GM13976 (cell line): ENCODE results near the gene HSPA4.

ENCODE experiments used
- DNase-seq: peaks from one replicate; pipeline ENCODE4 v3.0.0; 2012; ENCODE audit warnings: low spot score
- CTCF ChIP-seq: IDR thresholded peaks from 2 replicates; pipeline ENCODE4 v1.5.1; 2012; ENCODE audit warnings: borderline replicate concordance, mild to moderate bottlenecking; ENCODE audit not compliant: insufficient read depth; ENCODE audit errors: extremely low read depth, missing control alignments, control extremely low read depth
- in situ Hi-C: fragments of 300-500 bp; cut with MboI; formaldehyde crosslinking; loops from one replicate; pipeline ENCODE4 v1.12.0; 2022; ENCODE audit warnings: low sequenced_read_pairs, mixed read lengths, inconsistent platforms; ENCODE audit not compliant: unreplicated experiment

HSPA4 gene

DNA sequence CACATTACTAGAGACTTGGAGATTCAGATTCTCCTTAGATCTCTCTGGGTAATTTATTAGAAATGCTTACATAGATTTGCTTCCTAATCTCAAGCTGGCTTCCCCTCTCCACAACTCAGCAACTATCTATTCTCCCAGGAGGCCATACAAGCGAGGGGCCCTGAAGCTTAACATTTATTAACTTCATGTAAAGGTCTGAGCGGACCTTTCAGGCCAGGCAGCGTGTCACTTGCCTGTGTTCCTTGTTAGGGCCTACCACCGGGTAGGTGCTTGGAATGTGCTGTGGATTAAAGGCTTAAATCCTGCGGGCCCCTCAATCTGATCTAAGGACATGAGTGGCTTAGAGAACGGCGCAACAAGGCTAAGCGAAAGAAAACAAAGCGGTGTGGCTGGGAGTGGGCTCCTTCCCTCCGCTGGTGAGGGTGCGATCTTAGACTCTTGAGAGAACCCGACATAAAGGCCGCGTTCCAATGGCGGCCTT, 712 bp upstream of the HSPA4 start:
- DNase-seq: no peak
- in situ Hi-C loops: no loop called here
- TF ChIP-seq CTCF: no peak

DNA sequence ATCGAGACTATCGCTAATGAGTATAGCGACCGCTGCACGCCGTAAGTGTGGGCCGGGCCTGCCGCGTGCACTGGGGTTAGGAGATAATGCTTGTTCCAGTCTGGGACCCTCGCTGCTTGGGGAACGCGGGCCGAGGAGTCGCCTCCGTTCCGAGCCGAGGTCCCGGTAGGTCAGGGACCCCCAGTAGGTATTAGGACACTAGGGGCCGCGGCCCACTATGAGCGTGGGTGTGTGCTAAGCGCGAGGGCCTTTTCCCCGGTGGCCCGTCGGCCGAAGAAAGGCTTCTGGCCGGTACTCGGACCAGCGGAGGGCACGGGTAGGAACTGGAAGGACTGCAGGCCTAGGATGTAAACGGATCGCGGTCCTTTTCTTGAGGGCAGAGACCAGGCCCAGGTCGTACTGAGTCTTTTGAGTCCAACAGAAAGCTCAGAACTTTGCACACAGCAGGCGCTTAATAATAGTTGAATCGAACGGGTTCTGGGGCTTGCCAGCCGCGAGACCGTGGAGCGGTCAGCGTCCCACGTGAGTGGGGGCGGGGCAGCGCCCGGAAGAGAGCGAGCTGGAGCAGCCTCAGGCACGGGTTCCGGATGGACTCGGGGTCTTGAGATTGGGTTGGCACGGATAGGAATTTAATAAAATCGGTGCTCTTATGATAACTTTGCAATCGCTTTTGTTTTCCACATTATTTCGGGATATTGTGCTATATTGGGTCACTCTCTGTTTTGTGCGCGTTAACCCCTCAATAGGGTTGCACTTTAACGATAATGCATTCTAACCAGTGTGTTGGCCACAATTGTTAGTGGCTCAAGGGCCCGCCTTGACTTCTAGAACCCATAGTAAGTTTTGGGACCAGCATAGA, 733 bp downstream of the HSPA4 start:
- in situ Hi-C loops: no loop called here
- peak; percentile 76 for DNase-seq

DNA sequence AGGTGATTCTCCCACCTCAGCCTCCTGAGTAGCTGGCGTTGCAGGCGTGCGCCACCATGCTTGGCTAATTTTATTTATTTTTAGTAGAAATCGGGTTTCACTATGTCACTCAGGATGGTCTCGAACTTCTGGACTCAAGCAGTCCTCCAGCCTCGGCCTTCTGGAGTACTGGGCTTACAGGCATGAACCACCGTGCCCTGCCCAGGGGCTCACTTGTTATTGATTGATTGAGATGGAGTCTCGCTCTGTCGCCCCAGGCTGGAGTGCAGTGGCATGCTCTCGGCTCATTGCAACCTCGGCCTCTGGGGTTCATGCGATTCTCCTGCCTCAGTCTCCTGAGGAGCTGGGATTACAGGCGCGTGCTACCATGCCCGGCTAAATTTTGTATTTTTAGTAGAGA, 1.6 kb downstream of the HSPA4 start:
- DNase-seq: no peak
- TF ChIP-seq CTCF: no peak
- in situ Hi-C loops: no loop called here

More for the DNA sequence above, 733 bp downstream of the HSPA4 start:
- no peak for TF ChIP-seq CTCF

GRCh38 chr5:133054697-133055471, 3.1 kb downstream of the HSPA4 start:
- no peak for TF ChIP-seq CTCF
- no peak for DNase-seq
- in situ Hi-C loops: no loop called here

- no peak for TF ChIP-seq CTCF
- in situ Hi-C loops: no loop called here
- no peak for DNase-seq
These were observed 5.1 kb downstream of the HSPA4 start for GRCh38 chr5:133056891-133057290.

DNA sequence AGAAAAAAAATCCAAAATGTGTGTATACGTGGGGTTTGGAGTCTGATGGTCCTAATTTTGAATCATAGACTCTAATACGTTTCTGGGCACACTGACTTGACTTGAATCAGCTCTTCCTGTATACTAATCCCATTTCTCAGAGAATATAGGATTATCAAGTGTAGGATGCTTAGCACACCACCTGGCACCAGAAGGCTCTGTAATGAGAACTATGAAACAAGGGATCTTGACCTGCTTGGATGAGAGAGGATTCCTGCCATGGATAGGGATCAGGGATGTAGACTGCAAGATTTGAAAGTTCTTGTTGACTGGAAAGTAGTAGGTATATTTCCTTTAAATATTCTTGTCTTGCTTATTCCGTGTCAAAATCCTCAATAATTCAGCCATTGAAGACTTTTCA, 7.8 kb downstream of the HSPA4 start:
- in situ Hi-C loops: no loop called here
- TF ChIP-seq CTCF: no peak
- no peak for DNase-seq
